C4-2B (cell line): ENCODE data around the gene OSER1.

ENCODE experiments used
- H3K27ac ChIP-seq: fragments of 450-650 bp; 2 replicates; pipeline ENCODE4 v1.5.1; 2017
- ZFX ChIP-seq: fragments of 450-650 bp; IDR thresholded peaks from 2 replicates; pipeline ENCODE4 v1.6.1; 2017
- TF ChIP-seq, protein P1 (sequence below): fragments of 450-650 bp; conservative IDR thresholded peaks from 2 replicates; pipeline ENCODE4 v1.5.1; 2017; ENCODE audit warnings: mild to moderate bottlenecking

Gene OSER1

DNA sequence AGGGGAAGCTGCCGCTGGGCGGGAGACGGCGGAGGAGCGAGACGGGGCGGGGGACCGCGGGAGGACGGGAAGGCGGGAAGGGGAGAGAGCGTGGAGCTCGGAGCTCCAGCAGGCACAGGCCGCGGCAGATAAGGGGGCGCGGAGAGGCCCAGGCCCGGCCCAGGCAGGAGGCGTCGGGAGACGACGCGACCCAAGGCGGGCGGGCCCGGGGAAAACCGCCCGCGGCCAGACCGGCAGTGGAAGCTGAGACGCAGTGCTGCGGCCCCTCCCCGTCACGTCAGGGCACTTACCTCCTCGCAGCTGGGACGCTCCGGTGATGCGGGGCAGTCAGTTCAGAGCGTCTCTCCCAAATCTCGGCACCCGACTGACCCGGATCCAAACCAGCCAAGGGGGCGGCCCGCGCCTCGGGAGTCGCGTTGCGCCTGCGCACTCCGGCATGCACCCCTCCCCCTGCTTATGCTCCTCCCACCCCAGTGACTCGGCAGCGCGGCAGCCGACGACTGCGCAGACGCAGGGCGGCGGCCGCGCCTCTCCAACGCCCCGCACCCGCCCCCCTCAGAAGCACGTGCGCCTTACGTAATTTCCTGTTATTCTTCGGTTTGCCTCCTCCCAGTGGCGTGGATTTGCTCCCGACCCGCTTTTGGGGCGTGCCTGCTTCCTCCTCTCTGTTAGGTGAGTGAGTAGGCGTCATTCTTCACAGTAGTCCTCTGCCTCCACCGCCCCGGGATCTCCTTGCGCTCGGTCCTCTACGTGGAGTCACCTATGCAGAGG is at the start of gene OSER1:
Gene OSER1 (minus strand): TSS at position 366 of the 771 bp plus-strand sequence. CDS start 3,814 bp downstream, outside the sequence.
- peak within 1 kb of the TSS; percentile 97 for H3K27ac ChIP-seq
- TF ChIP-seq, protein P1, sequence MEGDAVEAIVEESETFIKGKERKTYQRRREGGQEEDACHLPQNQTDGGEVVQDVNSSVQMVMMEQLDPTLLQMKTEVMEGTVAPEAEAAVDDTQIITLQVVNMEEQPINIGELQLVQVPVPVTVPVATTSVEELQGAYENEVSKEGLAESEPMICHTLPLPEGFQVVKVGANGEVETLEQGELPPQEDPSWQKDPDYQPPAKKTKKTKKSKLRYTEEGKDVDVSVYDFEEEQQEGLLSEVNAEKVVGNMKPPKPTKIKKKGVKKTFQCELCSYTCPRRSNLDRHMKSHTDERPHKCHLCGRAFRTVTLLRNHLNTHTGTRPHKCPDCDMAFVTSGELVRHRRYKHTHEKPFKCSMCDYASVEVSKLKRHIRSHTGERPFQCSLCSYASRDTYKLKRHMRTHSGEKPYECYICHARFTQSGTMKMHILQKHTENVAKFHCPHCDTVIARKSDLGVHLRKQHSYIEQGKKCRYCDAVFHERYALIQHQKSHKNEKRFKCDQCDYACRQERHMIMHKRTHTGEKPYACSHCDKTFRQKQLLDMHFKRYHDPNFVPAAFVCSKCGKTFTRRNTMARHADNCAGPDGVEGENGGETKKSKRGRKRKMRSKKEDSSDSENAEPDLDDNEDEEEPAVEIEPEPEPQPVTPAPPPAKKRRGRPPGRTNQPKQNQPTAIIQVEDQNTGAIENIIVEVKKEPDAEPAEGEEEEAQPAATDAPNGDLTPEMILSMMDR, result no peak
- TF ChIP-seq ZFX, result peak; percentile 92

DNA sequence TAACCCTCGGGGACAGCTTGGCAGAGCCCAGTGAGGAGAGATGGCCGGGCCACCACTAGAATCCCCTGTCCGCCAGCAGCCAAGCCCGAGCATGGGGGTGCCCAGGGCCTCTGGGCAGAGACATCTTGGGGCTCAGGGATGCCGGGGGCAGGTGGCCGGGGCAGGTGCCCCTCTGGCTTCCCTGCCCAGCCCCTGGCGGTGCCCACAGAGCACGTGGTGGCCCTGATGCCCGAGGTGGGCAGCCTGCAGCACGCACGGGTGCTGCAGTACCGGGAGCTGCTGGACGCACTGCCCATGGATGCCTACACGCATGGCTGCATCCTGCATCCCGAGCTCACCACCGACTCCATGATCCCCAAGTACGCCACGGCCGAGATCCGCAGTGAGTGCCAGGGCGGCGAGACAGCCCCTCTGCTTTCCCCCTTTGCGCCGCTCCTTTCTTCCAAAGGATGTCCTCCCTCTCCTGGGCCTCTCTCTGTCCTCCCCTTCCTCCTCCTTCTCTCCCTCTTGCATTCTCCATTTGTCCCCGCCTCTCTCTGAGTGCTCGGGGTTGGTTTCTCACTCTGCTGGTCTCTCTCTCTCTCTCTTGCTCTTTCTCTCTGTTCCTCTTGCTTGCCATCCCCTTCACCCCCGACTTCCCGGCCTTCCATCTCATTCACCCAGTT is 47.8 kb upstream of the OSER1 start:
- TF ChIP-seq, protein P1, result no peak

DNA sequence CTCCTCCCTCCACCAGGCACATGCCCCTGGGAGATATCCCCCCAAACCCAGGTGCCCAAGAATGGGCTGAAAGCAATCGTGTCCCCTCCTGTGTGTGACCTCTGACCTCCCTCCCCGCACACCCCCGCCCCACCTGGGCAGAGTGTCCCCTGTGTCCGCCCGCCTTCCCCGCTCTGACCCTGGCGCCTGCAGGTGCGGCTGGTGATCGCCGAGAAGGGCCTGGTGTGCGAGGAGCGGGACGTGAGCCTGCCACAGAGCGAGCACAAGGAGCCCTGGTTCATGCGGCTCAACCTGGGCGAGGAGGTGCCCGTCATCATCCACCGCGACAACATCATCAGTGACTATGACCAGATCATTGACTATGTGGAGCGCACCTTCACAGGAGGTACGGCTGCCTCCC is 46.4 kb upstream of the OSER1 start:
- TF ChIP-seq, protein P1, result no peak
- no peak for TF ChIP-seq ZFX
- H3K27ac ChIP-seq, result no peak overlapping the region

More for the DNA sequence above, 47.8 kb upstream of the OSER1 start:
- H3K27ac ChIP-seq, result no peak overlapping the region

DNA sequence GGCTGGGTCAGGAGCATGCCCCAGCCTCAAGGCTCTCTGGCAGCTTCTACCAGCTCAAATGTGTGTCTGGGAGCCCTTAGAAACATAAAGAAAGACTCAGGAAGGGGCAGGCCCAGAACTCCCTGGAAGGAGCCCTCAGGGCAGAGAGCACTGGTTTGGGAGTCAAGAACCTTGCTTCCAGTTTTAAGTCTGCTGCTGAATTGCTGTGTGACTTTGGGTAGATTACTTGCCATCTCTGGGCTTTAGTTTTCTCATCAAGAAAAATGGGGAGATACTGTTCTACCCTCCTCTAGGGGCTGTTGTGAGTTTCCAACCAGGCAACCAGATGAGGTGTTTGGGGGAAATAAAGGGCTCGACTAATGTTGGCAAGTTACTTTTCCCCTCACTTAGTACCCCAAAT is 45.4 kb upstream of the OSER1 start:
- H3K27ac ChIP-seq, result no peak overlapping the region
- no peak for TF ChIP-seq ZFX
- TF ChIP-seq, protein P1, result no peak

DNA sequence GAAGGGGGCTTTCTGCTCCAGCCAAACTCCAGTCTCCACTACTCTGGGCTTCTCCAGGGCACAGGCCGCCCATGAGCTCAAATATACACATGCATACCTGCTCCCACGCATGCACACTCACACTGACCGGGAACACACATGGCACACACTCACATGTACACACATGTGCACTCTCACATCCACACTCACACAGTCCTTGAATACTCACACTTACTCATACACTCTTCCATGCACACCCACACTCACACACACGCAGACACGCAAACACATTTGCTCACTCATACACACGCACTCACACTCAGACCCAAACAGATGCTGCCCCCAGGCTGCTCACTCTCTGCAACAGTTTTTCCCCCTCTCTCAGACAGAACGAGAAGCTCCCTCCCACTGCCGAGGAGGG is 43.5 kb upstream of the OSER1 start:
- no peak overlapping the region for H3K27ac ChIP-seq
- no peak for TF ChIP-seq ZFX
- TF ChIP-seq, protein P1, result no peak

DNA sequence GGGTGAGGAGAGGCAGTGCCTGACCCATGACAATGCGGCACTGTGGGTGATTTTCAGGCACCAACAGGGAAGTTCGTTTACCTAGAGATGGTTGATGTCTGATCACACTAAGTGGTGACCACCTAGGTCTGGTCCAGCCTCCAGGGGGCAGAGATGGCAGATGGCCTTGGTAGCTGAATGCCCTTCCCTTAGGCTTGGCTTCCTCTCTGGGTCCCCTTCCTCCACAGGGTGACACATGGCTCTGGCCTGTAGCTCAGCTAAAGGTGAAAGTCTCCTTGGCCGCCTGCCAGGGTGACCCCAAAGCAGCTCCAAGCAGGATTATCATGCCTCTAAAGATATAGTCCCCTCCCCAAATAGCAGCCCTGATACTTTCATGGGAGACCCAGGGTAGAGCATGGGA is 43.0 kb upstream of the OSER1 start:
- TF ChIP-seq, protein P1, result no peak
- TF ChIP-seq ZFX, result no peak

DNA sequence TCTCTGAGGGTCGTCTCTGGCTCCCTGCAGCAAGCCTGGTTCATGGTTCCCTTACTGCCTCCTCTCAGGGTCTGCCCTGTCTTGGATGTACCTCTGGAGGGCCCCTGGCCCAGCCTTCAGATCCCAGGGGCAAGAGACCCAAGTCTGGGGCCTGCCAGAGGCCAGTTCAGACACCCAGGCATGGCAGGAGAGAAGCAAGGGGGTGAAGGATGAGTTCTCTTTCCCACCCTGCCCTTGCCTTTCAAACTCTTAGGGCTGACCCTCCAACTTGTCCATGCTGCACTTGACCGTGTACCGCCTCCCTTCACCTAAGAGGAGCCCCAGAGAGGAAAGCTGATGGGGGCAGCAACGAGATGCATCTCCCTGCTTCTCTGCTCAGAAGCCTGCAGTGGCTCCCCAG is 40.7 kb upstream of the OSER1 start:
- no peak overlapping the region for H3K27ac ChIP-seq
- no peak for TF ChIP-seq ZFX
- TF ChIP-seq, protein P1, result no peak

More for the DNA sequence above, 43.0 kb upstream of the OSER1 start:
- no peak overlapping the region for H3K27ac ChIP-seq
